ENCODE data around the gene GSTA3.
"Not testable (repeated sequence)": the region's sequence is repeated elsewhere in the genome, so short reads cannot be mapped to it uniquely, and the experiment has no call there.

GSTA3 gene

DNA sequence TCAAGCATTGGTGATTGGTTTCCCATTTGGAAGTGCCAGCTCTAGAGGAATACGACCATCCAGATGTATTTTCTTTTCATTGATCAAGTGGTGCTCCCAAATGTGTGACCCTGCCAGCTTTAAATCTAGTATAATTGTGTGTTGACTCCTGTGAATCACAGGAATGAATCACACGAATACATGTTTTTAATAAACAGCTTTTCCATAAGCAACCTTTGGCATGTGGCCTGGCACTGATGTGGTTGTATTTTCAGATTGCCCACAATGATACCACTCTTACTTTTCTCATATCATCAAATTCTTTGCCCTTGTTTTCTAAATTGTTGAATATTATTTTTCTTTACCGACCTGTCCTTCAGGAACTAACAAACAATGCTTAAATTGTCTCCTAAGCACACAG, 367 bp downstream of the GSTA3 start:
- no peak for DNase-seq

GRCh38 chr6:52908526-52908925, 972 bp downstream of the GSTA3 start:
- no peak for DNase-seq

GRCh38 chr6:52904562-52905279, 4.8 kb downstream of the GSTA3 start:
- no peak for DNase-seq

DNA sequence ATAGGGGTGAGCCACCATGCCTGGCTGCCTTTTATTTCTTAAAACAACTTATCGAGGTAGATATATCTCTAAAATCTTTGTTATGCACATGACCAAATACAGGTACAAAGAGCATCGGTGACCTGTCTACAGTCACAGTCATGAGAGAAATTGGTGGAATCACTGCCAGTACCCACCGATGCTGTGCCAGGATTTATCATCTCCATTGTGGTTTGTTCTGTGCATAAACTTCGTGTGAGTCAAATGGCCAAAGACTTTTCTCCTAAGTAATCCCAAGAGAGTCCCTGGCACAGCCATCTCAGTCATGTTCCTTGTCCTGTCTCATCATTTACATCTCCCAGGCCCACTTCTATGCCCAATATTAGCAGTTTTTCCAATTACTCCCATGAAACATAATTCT, 9.0 kb downstream of the GSTA3 start:
- no peak for DNase-seq

- not testable (repeated sequence) for DNase-seq
These were observed 13.7 kb downstream of the GSTA3 start for GRCh38 chr6:52895790-52896189.

DNA sequence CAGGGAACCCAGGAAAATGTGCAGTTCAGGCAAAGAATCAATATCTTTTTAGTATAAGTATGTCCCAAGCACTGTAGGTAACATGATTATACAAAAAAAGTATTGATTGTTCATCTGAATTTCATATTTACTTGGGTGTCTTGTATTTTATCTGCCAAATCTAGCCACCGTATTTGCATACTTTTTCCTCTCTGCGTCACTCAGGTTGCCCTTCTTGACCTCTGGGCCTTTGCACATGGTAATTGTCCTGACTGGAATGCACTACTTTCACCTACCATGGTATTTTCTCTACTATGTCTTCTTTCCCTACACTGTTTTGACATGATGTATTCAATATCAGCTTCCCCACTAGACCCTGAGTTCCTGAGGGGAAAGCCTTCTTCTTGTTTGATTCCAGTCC, 15.2 kb downstream of the GSTA3 start:
- DNase-seq = no peak

DNA sequence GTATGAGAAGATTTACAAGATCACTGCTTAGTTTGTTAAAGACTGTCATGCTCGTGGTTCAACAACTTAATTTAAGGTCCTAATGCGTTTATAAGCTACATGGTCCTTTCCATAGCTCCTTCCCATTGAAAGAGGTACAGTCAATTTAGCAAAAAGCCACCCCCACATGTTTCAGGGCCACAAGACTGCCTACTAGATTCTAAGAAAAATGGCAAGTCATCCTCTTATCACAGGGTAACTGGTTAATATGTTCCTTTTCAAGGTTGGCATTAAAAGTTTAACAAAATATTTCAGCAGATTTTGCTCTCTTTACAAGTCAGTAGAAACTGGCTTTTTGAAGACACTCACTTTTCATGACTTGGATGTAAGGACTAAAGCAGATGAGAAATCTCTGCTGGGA, 15.7 kb downstream of the GSTA3 start:
- DNase-seq = no peak

GRCh38 chr6:52893221-52893620, 16.3 kb downstream of the GSTA3 start:
- DNase-seq = no peak

- DNase-seq = no peak
These were observed 19.5 kb downstream of the GSTA3 start for GRCh38 chr6:52890018-52890417.

DNA sequence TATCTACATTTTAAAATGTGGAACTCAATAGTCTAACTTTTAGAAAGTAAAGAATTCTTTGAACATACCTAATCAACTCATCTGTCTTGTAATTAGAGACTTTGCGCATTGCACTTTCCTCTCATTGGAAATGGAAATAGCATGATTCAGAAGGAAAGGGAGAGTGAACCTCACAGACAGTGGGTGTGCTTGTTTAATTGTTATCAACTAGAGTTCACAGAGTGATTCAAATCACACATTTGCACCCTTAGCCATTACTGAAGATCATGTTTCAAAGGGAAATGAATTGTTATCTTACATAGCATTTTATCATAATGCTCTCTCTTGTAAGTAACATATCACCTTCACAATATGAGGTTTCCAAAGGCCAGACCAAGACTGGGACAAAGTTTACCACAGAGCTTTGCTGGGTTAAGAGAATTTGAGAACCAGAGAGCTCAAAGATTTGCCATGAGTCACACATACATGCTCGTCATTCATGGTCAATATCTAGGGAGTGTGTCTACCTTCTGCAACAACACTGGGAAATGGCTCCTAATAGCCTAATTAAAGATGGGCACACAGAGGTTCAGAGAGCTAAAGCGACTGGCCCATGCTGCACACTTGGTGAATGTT, 21.5 kb downstream of the GSTA3 start:
- DNase-seq = no peak

- DNase-seq = peak; percentile 29 to 78
These were observed 27.3 kb downstream of the GSTA3 start for GRCh38 chr6:52881996-52882841.

GRCh38 chr6:52881662-52881995, 27.9 kb downstream of the GSTA3 start:
- no peak for DNase-seq

- DNase-seq = no peak
These were observed 31.7 kb downstream of the GSTA3 start for GRCh38 chr6:52877786-52878185.

DNA sequence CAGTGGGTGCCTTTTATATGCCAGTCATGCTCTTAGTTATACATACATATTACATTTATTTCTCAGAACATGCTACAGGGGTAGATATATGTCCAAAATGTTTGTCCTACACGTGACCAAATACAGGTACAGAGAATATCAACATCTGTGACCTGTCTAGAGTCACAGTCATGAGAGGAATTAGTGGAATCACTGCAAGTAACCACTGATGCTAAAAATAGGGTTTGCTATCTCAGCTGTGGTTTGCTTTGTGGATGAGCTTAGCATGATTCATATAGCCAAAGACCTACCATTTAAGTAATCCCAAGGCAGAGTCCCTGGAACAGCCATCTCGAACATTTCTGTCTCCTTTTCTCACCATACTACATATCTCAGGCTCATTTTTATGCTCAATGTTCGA, 32.3 kb downstream of the GSTA3 start:
- DNase-seq = no peak

DNA sequence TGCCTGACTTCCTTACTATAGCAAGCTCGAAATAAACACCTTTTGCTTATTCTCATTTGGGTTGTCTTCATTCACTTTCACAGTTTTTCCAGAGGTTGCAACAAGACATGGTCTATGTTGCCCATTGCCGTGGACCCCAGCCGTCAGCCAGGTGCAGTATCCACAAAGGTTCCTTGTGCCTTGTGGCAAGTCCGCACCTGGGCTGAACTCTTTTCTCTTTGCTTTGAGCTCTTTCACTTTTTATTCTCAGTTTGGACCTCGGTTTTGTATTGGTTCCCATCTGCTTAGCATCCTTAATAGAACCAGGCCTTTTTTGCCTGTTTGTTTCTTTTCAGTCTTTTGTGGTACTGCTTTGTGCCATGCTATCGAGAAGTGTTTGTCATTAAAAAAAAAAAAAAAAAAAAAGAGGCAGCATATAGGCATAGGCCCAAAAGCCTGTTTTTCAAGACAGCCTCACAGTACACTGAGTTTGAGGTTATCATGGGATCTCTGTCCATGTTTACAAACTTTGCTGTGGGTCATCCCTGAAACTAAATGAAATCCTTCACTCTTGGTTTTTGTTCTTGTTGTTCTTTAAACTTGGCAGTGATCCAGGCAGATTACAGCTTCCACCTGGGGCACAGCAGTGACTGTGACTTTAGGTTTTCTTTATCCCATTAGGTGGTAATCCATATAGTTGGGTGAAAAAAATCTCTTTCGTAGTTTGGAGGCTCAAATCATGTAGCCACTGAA, 33.3 kb downstream of the GSTA3 start:
- DNase-seq = no peak

- DNase-seq = no peak
These were observed 37.5 kb downstream of the GSTA3 start for GRCh38 chr6:52872031-52872430.

- no peak for DNase-seq
These were observed 37.9 kb downstream of the GSTA3 start for GRCh38 chr6:52871621-52872020.

- not testable (repeated sequence) for DNase-seq
These were observed 39.0 kb downstream of the GSTA3 start for GRCh38 chr6:52870335-52871091.

- not testable (repeated sequence) for DNase-seq
These were observed 40.6 kb downstream of the GSTA3 start for GRCh38 chr6:52868899-52869298.

GRCh38 chr6:52868240-52868639, 41.3 kb downstream of the GSTA3 start:
- no peak for DNase-seq

- DNase-seq = not testable (repeated sequence)
These were observed 48.3 kb downstream of the GSTA3 start for GRCh38 chr6:52861151-52861550.

DNA sequence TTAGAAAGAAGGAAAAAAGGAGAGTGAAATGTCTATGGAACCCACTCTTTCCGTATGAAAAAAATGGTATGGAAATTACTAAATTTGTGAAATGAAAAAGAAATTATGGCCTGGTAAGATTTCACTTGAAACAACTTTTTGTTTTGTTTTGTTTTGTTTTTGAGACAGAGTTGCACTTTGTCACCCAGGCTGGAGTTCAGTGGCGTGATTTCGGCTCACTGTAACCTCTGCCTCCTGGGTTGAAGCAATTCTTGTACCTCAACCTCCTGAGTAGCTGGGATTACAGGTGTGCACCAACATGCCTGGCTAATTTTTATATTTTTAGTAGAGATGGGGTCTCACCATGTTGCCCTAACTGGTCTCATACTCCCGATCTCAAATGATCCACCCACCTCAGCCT, 51.1 kb downstream of the GSTA3 start:
- DNase-seq = no peak

- not testable (repeated sequence) for DNase-seq
These were observed 53.4 kb downstream of the GSTA3 start for GRCh38 chr6:52856137-52856536.

Data from bone marrow (tissue), 2 donors.